ENCODE measurements around the gene KIF5C.

The KIF5C gene

DNA sequence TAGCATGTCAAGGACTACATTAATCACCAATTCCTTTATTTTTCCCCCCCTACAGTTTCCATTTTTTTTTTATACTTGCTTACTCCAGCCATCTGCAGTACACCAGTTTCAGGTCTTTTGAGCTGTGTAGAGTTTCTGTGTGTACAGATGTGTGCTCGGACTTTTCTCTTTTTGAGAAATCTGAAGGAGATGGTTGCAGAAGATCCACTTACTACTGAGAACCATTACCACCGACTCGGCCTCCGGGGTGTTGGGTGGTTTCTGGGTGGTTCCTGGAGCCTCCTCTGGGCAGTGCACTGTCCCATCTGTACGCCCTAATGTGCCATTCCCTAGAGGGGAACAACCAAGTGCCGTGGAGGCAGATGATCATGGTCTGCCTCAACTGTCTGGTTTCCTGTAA, 148.1 kb downstream of the KIF5C start:
- WGBS, 2 donors (ENCODE audit: extremely low coverage in 2 of 2, insufficient read length in 2 of 2, insufficient replicate concordance in 1 of 2), result no CpG with 5 or more reads among the region's 6 CpGs
- Histone ChIP-seq H2BK120ac (ENCODE audit: low read depth, low read length) (no peak overlapping the region), H2BK12ac (ENCODE audit: low read length) (no peak overlapping the region), H3K4me1 (ENCODE audit: control insufficient read depth in 2 of 2, insufficient read depth in 1 of 2, low read depth in 1 of 2, low read length in 2 of 2) (peaks cover 7 to 9% of the 10 kb centered on the region in 2 donors), H2BK15ac (ENCODE audit: low read length) (no peak overlapping the region), H3K4me3 (ENCODE audit: low read length in 2 of 2) (no peak overlapping the region), H3K14ac (ENCODE audit: low read length) (no peak overlapping the region), H3K18ac (ENCODE audit: low read length) (no peak overlapping the region), H3K27ac (replicated peaks; ENCODE audit: low read length) (no peak overlapping the region), H3K4ac (ENCODE audit: low read length) (no peak overlapping the region), H2AK5ac (ENCODE audit: low read depth, low read length) (no peak overlapping the region), H3K9ac (ENCODE audit: low read depth, low read length, poor library complexity) (no peak overlapping the region), H4K91ac (ENCODE audit: low read depth, low read length, poor library complexity) (no peak overlapping the region), H3K9me3 (replicated peaks in 1 of 2; ENCODE audit: control insufficient read depth in 2 of 2, insufficient read depth in 1 of 2, low read depth in 1 of 2, low read length in 2 of 2) (no peaks in the 10 kb centered on the region), H3K23ac (ENCODE audit: low read depth, low read length, poor library complexity) (no peak overlapping the region), H3K27me3 (ENCODE audit: control insufficient read depth in 3 of 3, insufficient read depth in 3 of 3, low read depth in 1 of 3, low read length in 3 of 3) (no peaks in the 10 kb centered on the region), H3K36me3 (replicated peaks in 1 of 2; ENCODE audit: control insufficient read depth in 2 of 2, insufficient read depth in 2 of 2, low read length in 2 of 2) (peaks cover 9 to 58% of the 10 kb centered on the region in 2 donors), H2AFZ (ENCODE audit: low read length) (no peak overlapping the region), H4K8ac (ENCODE audit: low read depth, low read length) (no peak overlapping the region), H2BK5ac (ENCODE audit: low read length) (no peak overlapping the region), H3K79me1 (ENCODE audit: low read depth, low read length) (no peaks in the 10 kb centered on the region), H3K4me2 (ENCODE audit: insufficient read depth, low read length, poor library complexity, severe bottlenecking) (no peak overlapping the region)
- DNase-seq (ENCODE audit: low spot score), result no peak

DNA sequence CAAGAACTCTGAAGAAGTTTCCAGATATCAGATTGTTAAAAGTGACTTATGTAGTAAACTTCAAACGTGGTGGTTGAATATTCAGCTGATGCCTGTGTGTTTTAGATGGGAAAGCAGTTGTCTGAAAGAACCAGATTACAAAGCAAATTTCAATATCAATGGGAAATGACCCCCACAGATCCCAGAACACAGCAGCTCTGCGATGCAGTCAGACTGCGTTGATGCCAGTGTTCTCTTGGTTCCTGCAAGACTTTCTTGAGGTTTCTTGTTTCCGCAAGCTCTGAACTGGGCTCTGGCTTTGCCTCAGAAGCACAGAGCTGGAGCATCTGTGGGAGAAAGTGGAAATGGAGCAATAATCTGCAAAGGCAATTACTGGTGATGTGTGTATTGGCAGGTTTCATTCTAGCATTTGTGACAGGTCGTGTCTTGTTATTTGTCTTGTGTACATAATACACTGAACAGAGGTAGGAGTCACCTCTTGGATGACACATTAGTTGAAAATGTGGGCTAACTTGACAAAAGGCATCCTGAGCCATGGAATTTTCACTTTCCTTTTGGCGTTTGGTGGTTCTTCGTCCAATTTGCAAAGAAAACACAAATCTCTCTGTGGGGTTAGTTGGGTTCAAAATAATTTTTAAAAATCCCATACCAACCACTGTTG, 152.7 kb downstream of the KIF5C start:
- Histone ChIP-seq H3K27ac (replicated peaks; ENCODE audit: low read length) (no peak overlapping the region), H3K9me3 (replicated peaks in 1 of 2; ENCODE audit: control insufficient read depth in 2 of 2, insufficient read depth in 1 of 2, low read depth in 1 of 2, low read length in 2 of 2) (no peaks in the 10 kb centered on the region), H3K9ac (ENCODE audit: low read depth, low read length, poor library complexity) (no peak overlapping the region), H2AK5ac (ENCODE audit: low read depth, low read length) (no peak overlapping the region), H2BK5ac (ENCODE audit: low read length) (no peak overlapping the region), H2AFZ (ENCODE audit: low read length) (no peak overlapping the region), H3K27me3 (ENCODE audit: control insufficient read depth in 3 of 3, insufficient read depth in 3 of 3, low read depth in 1 of 3, low read length in 3 of 3) (no peaks in the 10 kb centered on the region), H3K14ac (ENCODE audit: low read length) (no peak overlapping the region), H3K23ac (ENCODE audit: low read depth, low read length, poor library complexity) (no peak overlapping the region), H2BK12ac (ENCODE audit: low read length) (no peak overlapping the region), H3K4me2 (ENCODE audit: insufficient read depth, low read length, poor library complexity, severe bottlenecking) (no peak overlapping the region), H3K18ac (ENCODE audit: low read length) (no peak overlapping the region), H3K79me1 (ENCODE audit: low read depth, low read length) (no peaks in the 10 kb centered on the region), H3K4me3 (ENCODE audit: low read length in 2 of 2) (no peak overlapping the region), H4K91ac (ENCODE audit: low read depth, low read length, poor library complexity) (no peak overlapping the region), H3K4me1 (ENCODE audit: control insufficient read depth in 2 of 2, insufficient read depth in 1 of 2, low read depth in 1 of 2, low read length in 2 of 2) (peaks cover 7 to 9% of the 10 kb centered on the region in 2 donors), H3K4ac (ENCODE audit: low read length) (no peak overlapping the region), H3K36me3 (replicated peaks in 1 of 2; ENCODE audit: control insufficient read depth in 2 of 2, insufficient read depth in 2 of 2, low read length in 2 of 2) (peaks cover 3 to 17% of the 10 kb centered on the region in 2 donors), H2BK15ac (ENCODE audit: low read length) (no peak overlapping the region), H2BK120ac (ENCODE audit: low read depth, low read length) (no peak overlapping the region), H4K8ac (ENCODE audit: low read depth, low read length) (no peak overlapping the region)
- WGBS, 2 donors (ENCODE audit: extremely low coverage in 2 of 2, insufficient read length in 2 of 2, insufficient replicate concordance in 1 of 2), result no CpG with 5 or more reads among the region's 7 CpGs
- no peak for DNase-seq (ENCODE audit: low spot score)

DNA sequence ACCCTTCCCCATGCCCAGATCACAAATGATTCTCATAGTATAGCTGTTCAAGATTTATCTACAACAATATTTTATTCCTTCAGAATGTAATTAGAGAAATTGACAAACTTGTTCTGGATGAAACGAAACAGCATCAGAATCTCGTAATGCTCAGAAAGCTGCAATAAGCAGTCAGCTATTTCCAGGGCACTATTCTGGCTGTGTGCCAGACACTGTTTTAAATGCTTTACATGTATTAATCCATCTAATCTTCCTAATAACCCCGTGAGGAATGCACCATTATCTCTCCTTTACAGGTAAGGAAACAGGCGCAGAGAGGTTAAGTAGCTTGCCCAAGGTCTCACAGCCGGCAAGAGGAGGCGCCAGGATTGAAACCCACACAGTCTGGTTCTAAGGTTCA, 153.3 kb downstream of the KIF5C start:
- H3K4me1 ChIP-seq (ENCODE audit: control insufficient read depth in 2 of 2, insufficient read depth in 1 of 2, low read depth in 1 of 2, low read length in 2 of 2), result peaks cover 7 to 9% of the 10 kb centered on the region in 2 donors
- H3K9ac ChIP-seq (ENCODE audit: low read depth, low read length, poor library complexity), result no peak overlapping the region
- H2BK12ac ChIP-seq (ENCODE audit: low read length), result no peak overlapping the region
- no peaks in the 10 kb centered on the region for H3K27me3 ChIP-seq (ENCODE audit: control insufficient read depth in 3 of 3, insufficient read depth in 3 of 3, low read depth in 1 of 3, low read length in 3 of 3)
- no peak overlapping the region for H4K91ac ChIP-seq (ENCODE audit: low read depth, low read length, poor library complexity)
- no peak overlapping the region for H3K4ac ChIP-seq (ENCODE audit: low read length)
- H3K9me3 ChIP-seq (replicated peaks in 1 of 2; ENCODE audit: control insufficient read depth in 2 of 2, insufficient read depth in 1 of 2, low read depth in 1 of 2, low read length in 2 of 2), result no peaks in the 10 kb centered on the region
- H3K27ac ChIP-seq (replicated peaks; ENCODE audit: low read length), result no peak overlapping the region
- H3K14ac ChIP-seq (ENCODE audit: low read length), result no peak overlapping the region
- H3K18ac ChIP-seq (ENCODE audit: low read length), result no peak overlapping the region
- no peak overlapping the region for H3K4me3 ChIP-seq (ENCODE audit: low read length in 2 of 2)
- H2BK15ac ChIP-seq (ENCODE audit: low read length), result no peak overlapping the region
- no peak overlapping the region for H3K4me2 ChIP-seq (ENCODE audit: insufficient read depth, low read length, poor library complexity, severe bottlenecking)
- H3K36me3 ChIP-seq (replicated peaks in 1 of 2; ENCODE audit: control insufficient read depth in 2 of 2, insufficient read depth in 2 of 2, low read length in 2 of 2), result peaks cover 0 to 11% of the 10 kb centered on the region in 2 donors
- H2BK120ac ChIP-seq (ENCODE audit: low read depth, low read length), result no peak overlapping the region
- H4K8ac ChIP-seq (ENCODE audit: low read depth, low read length), result no peak overlapping the region
- H3K79me1 ChIP-seq (ENCODE audit: low read depth, low read length), result no peaks in the 10 kb centered on the region
- H2BK5ac ChIP-seq (ENCODE audit: low read length), result no peak overlapping the region
- no peak overlapping the region for H3K23ac ChIP-seq (ENCODE audit: low read depth, low read length, poor library complexity)
- no CpG with 5 or more reads among the region's 6 CpGs for WGBS, 2 donors (ENCODE audit: extremely low coverage in 2 of 2, insufficient read length in 2 of 2, insufficient replicate concordance in 1 of 2)
- no peak overlapping the region for H2AK5ac ChIP-seq (ENCODE audit: low read depth, low read length)
- no peak for DNase-seq (ENCODE audit: low spot score)
- H2AFZ ChIP-seq (ENCODE audit: low read length), result no peak overlapping the region

GRCh38 chr2:149028891-149029290, 153.9 kb downstream of the KIF5C start:
- H2AFZ ChIP-seq (ENCODE audit: low read length), result no peak overlapping the region
- no peak for DNase-seq (ENCODE audit: low spot score)

More at GRCh38 chr2:149028891-149029290, 153.9 kb downstream of the KIF5C start:
- H3K27me3 ChIP-seq (ENCODE audit: control insufficient read depth in 3 of 3, insufficient read depth in 3 of 3, low read depth in 1 of 3, low read length in 3 of 3), result no peaks in the 10 kb centered on the region
- H2BK15ac ChIP-seq (ENCODE audit: low read length), result no peak overlapping the region
- H4K8ac ChIP-seq (ENCODE audit: low read depth, low read length), result no peak overlapping the region
- H2BK12ac ChIP-seq (ENCODE audit: low read length), result no peak overlapping the region
- H3K9ac ChIP-seq (ENCODE audit: low read depth, low read length, poor library complexity), result no peak overlapping the region
- H3K18ac ChIP-seq (ENCODE audit: low read length), result no peak overlapping the region
- no peak overlapping the region for H3K27ac ChIP-seq (replicated peaks; ENCODE audit: low read length)
- H3K36me3 ChIP-seq (replicated peaks in 1 of 2; ENCODE audit: control insufficient read depth in 2 of 2, insufficient read depth in 2 of 2, low read length in 2 of 2), result peaks cover 0 to 6% of the 10 kb centered on the region in 2 donors
- WGBS, 2 donors (ENCODE audit: extremely low coverage in 2 of 2, insufficient read length in 2 of 2, insufficient replicate concordance in 1 of 2), result no CpG with 5 or more reads among the region's 2 CpGs
- peaks cover 9 to 10% of the 10 kb centered on the region in 2 donors for H3K4me1 ChIP-seq (ENCODE audit: control insufficient read depth in 2 of 2, insufficient read depth in 1 of 2, low read depth in 1 of 2, low read length in 2 of 2)
- H3K4me2 ChIP-seq (ENCODE audit: insufficient read depth, low read length, poor library complexity, severe bottlenecking), result no peak overlapping the region
- no peak overlapping the region for H3K4ac ChIP-seq (ENCODE audit: low read length)
- no peak overlapping the region for H2BK120ac ChIP-seq (ENCODE audit: low read depth, low read length)
- H3K79me1 ChIP-seq (ENCODE audit: low read depth, low read length), result no peaks in the 10 kb centered on the region
- no peak overlapping the region for H3K4me3 ChIP-seq (ENCODE audit: low read length in 2 of 2)
- no peak overlapping the region for H2AK5ac ChIP-seq (ENCODE audit: low read depth, low read length)
- no peak overlapping the region for H3K23ac ChIP-seq (ENCODE audit: low read depth, low read length, poor library complexity)
- no peak overlapping the region for H3K14ac ChIP-seq (ENCODE audit: low read length)
- no peak overlapping the region for H4K91ac ChIP-seq (ENCODE audit: low read depth, low read length, poor library complexity)
- H2BK5ac ChIP-seq (ENCODE audit: low read length), result no peak overlapping the region
- no peaks in the 10 kb centered on the region for H3K9me3 ChIP-seq (replicated peaks in 1 of 2; ENCODE audit: control insufficient read depth in 2 of 2, insufficient read depth in 1 of 2, low read depth in 1 of 2, low read length in 2 of 2)
